SKM-1 (cell line): ENCODE results near the gene RHAG.
"Not testable (repeated sequence)": the region's sequence is repeated elsewhere in the genome, so short reads cannot be mapped to it uniquely, and the experiment has no call there.

Experiments used
- DNase-seq: peaks from one replicate; lab custom pipeline; 2025; ENCODE audit not compliant: unreplicated experiment; lab: John Stamatoyannopoulos, UW

The RHAG gene

DNA sequence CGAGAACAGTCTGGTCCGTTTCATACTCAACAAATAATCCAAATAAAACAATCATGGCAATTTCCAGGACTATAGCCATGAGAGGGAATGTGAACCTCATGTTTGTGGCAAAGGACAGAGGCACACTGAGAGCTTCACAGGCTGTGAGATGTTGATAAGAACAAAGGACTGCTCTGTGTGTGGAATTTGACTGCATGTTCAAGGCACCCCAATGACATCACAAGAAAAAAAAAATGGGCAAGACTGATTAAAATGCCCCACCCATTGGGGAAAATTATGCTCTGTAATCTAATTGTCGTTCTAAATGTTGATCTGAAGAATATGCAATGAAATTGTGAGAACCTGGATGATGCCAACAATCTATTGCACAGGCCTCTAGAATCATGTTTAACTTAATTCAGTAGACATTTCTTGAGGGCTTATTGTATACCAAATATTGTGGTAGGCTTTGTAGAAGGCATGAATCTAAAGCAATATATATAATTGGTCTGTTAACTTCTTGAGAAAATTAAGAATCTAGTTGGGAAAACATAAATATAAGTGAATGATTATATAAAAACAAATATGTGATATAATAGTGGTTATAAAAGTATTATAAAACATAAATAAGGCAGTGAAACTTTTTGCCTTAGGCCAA lies at the start of gene RHAG:
TSS of gene RHAG (minus strand) at position 127 of the 637 bp plus-strand sequence. CDS start at position 100, 27 bp downstream.
- DNase-seq: no peak

GRCh38 chr6:49676671-49677281 lies 40.1 kb upstream of the RHAG start:
- DNase-seq: no peak

DNA sequence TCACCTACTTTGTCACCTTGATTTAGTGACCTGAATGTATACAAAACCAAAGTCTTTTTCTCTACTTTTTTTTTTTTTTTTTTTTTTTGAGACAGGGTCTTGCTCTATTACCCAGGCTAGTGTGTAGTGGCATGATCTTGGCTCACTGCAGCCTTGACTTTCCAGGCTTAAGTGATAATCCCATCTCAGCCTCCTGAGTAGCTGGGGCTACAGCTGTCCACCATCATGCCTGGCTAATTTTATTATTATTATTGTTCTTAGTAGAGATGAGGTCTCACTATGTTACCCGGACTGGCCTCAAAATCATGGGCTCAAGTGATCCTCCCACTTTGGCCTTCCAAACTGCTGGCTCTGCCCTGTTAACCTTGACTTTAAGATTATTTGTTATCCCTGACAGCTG lies 39.2 kb upstream of the RHAG start:
- DNase-seq: no peak

DNA sequence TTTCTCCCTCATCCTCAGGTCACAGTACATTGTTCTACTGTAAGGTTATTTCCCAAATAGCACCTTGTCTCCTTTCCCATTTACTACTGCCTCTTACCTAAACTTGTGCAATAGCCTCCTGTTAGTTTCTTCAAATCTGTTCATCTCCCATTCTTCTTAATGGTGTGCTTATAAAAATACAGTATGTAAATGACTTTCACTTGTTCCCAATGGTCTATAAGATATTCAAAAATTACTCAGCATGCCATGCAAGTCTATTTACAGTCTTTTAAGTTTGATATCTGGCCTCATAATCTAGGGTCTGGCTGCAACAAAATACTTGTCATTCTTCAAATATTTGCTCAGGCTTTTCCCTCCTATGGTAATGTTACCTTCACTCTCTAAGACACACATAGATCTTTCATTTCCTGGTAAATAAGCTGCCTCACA lies 31.5 kb upstream of the RHAG start:
- no peak for DNase-seq

GRCh38 chr6:49666930-49667757 lies 30.5 kb upstream of the RHAG start:
- no peak for DNase-seq

DNA sequence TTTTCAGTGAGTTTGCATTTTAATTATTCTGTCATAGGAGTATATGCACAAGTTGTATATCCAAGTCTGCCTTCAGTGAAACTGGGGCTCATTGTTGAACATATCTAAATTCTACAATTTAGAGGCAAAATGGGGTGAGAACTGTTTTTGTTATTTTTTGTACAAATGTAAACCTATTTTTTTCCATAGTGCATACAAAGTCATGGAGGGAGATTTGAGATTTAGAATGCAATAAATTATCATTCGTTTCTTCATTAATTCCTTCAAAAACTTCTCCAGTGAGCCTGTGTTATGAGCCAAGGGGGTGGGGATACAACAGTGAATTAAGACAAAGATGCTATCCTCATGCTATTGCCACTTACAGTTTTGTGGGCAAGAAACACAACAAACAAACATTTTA lies 29.8 kb upstream of the RHAG start:
- no peak for DNase-seq

GRCh38 chr6:49664817-49665216 lies 28.2 kb upstream of the RHAG start:
- no peak for DNase-seq

DNA sequence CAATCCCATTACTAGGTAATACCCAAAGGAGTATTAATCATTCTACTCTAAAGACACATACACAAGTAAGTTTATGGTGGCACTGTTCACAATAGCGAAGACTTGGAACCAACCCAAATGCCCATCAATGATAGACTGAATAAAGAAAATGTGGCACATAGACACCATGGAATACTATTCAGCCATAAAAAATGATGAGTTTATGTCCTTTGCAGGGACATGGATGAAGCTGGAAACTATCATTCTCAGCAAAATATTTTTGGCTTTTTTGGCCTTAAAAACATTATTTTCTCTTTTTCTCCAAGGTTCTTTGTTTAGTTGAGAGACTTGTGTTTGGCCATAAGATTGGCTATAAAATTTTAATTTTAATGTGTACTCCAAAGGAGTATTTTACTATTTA lies 27.4 kb upstream of the RHAG start:
- DNase-seq: not testable (repeated sequence)

DNA sequence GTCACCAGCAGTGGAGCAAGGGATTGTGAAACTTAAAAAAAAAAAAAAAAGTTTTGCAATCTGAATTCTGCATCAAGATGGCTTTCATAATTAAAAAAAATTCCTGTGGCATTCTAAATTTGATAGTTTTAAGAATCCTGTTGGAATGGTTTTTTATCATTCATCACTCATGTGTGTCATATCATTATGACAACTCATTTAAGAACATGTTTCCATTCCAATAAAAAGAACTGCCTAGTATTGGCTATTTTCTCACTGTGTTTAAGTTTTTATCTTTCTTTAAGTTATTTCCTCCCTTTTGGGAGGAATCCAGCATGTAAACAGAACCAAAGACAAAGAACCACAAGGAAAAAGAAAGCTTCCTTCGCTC lies 26.2 kb upstream of the RHAG start:
- no peak for DNase-seq

- no peak for DNase-seq
These were observed 25.7 kb upstream of the RHAG start for GRCh38 chr6:49662231-49662891.

DNA sequence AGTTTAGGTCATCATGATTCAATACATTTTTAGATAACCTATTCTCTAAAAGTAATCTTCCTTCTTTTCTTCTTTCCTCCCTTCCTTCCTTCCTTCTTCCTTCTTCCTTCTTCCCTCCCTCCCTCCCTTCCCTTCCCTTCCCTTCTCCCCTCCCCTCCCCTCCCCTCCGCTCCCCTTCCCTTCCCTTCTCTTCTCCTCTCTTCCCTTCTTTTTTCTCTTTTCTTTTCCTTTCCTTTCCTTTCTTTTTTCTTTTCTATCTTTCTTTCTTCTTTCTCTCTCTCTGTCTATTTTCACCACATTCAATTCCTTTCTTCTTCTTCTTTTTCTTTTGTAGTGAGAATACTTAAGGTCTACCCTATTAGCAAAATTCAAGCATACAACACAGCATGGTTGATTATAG lies 17.3 kb upstream of the RHAG start:
- DNase-seq: no peak

DNA sequence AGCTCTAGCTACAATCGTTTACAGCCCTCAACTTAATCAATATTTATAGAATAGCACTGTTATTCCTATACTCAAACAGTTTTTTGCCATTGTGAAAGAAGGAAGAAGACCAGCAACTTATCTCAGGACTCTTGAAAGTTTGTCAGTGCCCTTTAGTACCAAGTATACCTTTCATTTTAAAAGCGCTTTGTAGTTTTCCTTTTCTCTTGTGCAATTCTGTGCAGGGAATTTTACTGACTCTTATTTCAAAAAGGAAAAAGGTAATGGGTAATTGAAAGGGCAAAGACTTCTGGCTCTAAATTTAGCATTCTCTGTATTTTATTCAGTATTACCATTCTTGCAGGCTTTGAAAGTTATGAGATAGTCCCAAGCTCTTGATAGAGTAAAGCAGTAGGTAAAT lies 16.8 kb upstream of the RHAG start:
- DNase-seq: no peak

DNA sequence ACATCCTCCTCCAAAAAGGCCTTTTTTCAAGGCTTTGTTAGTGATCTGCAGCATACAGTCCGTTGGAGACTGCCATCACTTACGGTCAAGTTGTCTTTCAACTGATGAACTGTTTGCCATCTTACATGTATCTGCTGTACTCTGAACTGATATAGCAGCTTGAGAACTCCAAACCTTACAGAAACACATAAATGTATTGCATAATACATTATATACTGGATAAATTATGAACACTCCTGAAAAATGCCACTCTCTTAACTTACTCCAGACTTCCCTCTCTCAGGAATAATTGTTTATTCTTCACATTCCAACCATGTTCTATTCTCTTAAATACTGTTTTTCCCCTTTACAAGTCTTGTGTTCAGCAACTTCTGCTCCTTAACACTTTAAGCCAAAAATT lies 14.6 kb upstream of the RHAG start:
- DNase-seq: no peak

DNA sequence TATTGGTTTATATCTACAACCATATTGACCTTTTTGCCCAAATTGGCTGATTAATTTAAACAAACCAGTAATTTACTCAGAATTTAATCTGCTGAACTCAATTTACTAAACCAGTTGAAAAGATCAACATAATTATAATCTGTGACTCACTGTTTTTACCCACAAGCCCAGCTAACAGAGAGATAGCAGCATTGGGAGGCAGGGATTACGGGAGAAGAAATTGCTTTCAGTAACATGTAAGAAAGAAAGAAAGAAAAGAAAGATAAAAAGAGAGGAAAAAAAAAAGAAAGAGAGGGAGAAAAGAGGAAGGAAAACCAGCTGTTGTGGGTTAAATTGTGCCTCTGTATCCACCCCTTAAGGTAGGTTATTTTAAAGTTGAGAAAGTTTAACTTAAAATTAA lies 13.3 kb upstream of the RHAG start:
- no peak for DNase-seq

- DNase-seq: no peak
These were observed 11.4 kb upstream of the RHAG start for GRCh38 chr6:49648036-49648435.

DNA sequence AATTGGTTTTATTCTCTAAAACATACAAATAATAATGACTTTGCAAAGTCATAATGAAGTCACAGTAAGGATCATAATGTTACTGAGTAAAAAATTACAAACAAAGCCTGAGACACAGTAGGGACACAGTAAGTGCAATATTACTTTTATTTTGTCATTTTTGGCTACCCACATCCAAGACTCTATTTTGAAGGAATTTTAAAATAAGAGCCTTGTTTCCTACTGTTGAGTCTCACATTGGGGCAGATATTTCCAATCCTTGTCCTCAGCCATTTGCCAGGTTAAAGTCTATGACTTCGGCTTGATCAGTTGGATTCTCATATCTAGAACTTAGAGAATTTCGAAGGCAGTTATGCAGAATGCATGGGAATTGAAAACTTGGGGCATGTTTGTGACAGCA lies 10.8 kb upstream of the RHAG start:
- DNase-seq: no peak

DNA sequence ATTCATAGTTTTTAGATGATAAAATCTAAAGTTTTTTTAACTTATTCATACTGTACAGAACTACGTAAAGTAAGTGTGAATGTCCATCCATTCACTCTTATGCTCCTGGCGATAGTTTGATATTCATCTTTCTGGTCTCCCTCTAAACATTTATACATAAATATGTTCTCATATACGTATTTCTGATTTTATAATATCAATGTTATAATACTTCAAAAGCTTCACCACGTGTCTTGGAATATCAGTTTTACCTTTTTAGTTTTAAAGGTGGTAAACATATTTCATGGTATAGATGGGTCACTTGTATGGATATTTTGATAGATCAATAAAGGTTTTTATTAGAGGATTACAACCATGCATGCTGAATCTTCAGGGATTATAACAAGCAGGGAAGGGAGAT lies 10.3 kb upstream of the RHAG start:
- DNase-seq: no peak

- no peak for DNase-seq
These were observed 9.6 kb upstream of the RHAG start for GRCh38 chr6:49646130-49646824.

DNA sequence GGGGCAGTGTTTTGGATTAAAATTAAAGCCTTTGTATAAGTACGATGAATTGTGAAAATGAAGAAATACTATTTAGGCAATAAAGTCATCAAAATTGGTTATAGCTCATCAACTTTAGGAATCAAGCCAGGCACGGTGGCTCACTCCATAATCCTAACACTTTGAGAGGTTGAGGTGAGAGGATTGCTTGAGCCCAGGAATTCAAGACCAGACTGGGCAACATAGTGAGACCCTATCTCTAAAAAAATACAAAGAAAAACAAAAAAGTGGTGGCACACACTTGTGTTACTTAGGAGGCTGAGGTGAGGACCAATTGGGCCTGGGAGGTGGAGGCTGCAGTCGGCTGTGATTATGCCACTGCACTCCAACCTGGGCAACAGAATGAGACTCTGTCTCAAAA lies 8.5 kb upstream of the RHAG start:
- no peak for DNase-seq

DNA sequence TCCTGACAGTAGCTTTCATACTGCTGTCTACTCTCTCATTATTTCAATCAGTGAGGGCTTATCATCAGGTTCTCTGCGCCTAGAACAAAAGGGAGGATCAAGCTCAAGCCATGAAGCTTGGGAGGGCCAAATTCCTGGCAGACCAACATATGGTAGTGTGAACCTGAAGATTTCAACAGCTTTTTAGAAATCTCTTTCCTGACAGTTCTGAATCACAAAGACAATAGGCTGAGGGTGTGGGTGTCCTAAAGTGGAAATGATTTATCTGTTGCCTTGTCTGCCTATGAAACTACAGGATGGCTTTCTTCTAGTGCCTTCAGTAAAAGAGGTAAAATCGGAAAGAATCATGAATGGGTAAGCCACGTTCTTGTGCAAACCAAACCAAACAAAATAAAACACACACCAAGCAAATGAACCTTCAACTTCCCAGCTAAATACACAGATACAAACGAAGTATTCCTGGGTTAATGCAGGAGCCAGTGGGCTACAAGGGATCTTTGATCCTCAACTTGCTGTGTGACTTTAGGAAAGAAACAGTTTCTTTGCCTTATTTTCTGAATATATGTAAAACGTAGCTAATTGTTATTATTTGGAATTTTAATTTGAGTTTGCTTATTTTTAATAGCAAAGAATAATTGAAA lies 2.7 kb upstream of the RHAG start:
- DNase-seq: no peak

DNA sequence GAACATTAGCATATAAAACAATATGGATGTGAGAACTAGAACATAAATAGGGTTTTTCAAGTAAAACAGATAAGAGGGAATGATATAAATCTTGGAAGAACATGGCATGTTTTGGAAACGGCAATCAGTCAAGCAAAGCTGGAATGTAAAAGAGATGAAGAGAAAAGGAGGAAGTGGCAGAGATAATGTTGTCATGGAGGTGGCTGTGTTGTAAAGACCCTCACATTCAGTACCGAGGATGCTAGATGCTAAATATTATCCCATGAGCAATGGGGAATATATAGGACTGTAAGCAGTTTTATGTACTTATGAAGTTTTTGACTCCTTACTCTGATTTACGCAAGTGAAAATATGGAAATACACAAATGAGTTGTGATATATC lies 702 bp upstream of the RHAG start:
- no peak for DNase-seq
